HEK293 (cell line): ENCODE results near the gene MLPH.
A peak's percentile ranks its signal among the peaks of the same experiment; 100 is the strongest.

Experiments used
- CTCF ChIA-PET: fragments of 350-600 bp; formaldehyde crosslinking; extraction: SDS; loops from one replicate; lab custom pipeline; 2021; ENCODE audit warnings: antibody characterized with exemption; lab: Yijun Ruan, JAX
- POLR2A ChIA-PET: fragments of 300-600 bp; formaldehyde crosslinking; extraction: SDS; loops from one replicate; lab custom pipeline; 2020; ENCODE audit warnings: antibody characterized with exemption, inconsistent platforms; lab: Yijun Ruan, JAX
- H3K27ac ChIP-seq: fragments of 200-500 bp; sonication (Bioruptor generic); 2 replicates; pipeline ENCODE4 v1.5.1; 2014; ENCODE audit warnings: low read depth, low read length, control low read depth, inconsistent platforms; ENCODE audit errors: extremely low read depth
- H3K36me3 ChIP-seq, 2 experiments: fragments of 200-500 bp in 1 of 2; sonication (Bioruptor generic) in 1 of 2; 1 replicate in 1 of 2; 2 replicates in 1 of 2; pipeline ENCODE4 v1.5.1; 2014 to 2017; ENCODE audit warnings: inconsistent platforms in 2 of 2, low read length in 2 of 2; ENCODE audit not compliant: control insufficient read depth in 2 of 2, insufficient read depth in 1 of 2
- H3K4me1 ChIP-seq: fragments of 200-500 bp; sonication (Bioruptor generic); 2 replicates; pipeline ENCODE4 v1.5.1; 2014; ENCODE audit warnings: mild to moderate bottlenecking, low read length, inconsistent platforms; ENCODE audit not compliant: control insufficient read depth, insufficient read depth
- H3K4me3 ChIP-seq: 2 replicates; pipeline ENCODE4 v1.5.1; 2011; ENCODE audit warnings: low read depth, mild to moderate bottlenecking, control low read depth, low read length, moderate library complexity
- H3K9me3 ChIP-seq: fragments of 200-500 bp; sonication (Bioruptor generic); 2 replicates; pipeline ENCODE4 v1.5.1; 2014; ENCODE audit warnings: low read depth, low read length, inconsistent platforms; ENCODE audit not compliant: control insufficient read depth, insufficient read depth
- EGR2 ChIP-seq: fragments of 450-650 bp; formaldehyde crosslinking; IDR thresholded peaks from 2 replicates; pipeline ENCODE4 v1.5.1; 2016; ENCODE audit warnings: low read depth, missing biosample characterization, missing genetic modification characterization
- ZBTB44 ChIP-seq: fragments of 450-650 bp; IDR thresholded peaks from 2 replicates; pipeline ENCODE4 v1.5.1; 2018; ENCODE audit warnings: missing biosample characterization, mild to moderate bottlenecking, missing genetic modification characterization
- ZEB2 ChIP-seq: fragments of 450-650 bp; formaldehyde crosslinking; IDR thresholded peaks from 2 replicates; pipeline ENCODE4 v1.5.1; 2016; ENCODE audit warnings: missing biosample characterization, missing genetic modification characterization
- ZFHX2 ChIP-seq: fragments of 450-650 bp; formaldehyde crosslinking; conservative IDR thresholded peaks from 2 replicates; pipeline ENCODE4 v1.5.1; 2016; ENCODE audit warnings: missing biosample characterization, missing genetic modification characterization
- ZFP41 ChIP-seq: fragments of 450-650 bp; formaldehyde crosslinking; IDR thresholded peaks from 2 replicates; pipeline ENCODE4 v1.5.1; 2016; ENCODE audit warnings: missing biosample characterization, missing genetic modification characterization, borderline replicate concordance
- ZNF341 ChIP-seq: fragments of 450-650 bp; formaldehyde crosslinking; IDR thresholded peaks from 2 replicates; pipeline ENCODE4; 2016; ENCODE audit warnings: low read depth, missing biosample characterization, missing genetic modification characterization
- ZNF416 ChIP-seq: fragments of 450-650 bp; formaldehyde crosslinking; IDR thresholded peaks from 2 replicates; pipeline ENCODE4 v1.5.1; 2016; ENCODE audit warnings: missing biosample characterization, missing genetic modification characterization
- ZNF501 ChIP-seq: fragments of 450-650 bp; formaldehyde crosslinking; IDR thresholded peaks from 2 replicates; pipeline ENCODE4 v1.5.1; 2016; ENCODE audit warnings: missing biosample characterization, missing genetic modification characterization
- ZNF571 ChIP-seq: fragments of 450-650 bp; formaldehyde crosslinking; IDR thresholded peaks from 2 replicates; pipeline ENCODE4 v1.5.0; 2017; ENCODE audit warnings: missing biosample characterization, missing genetic modification characterization
- ZNF626 ChIP-seq: fragments of 450-650 bp; sonication (Bioruptor Pico); formaldehyde crosslinking; IDR thresholded peaks from 2 replicates; pipeline ENCODE4 v1.5.1; 2018; ENCODE audit warnings: missing biosample characterization, missing genetic modification characterization, inconsistent platforms
- ZNF658 ChIP-seq: fragments of 450-650 bp; formaldehyde crosslinking; IDR thresholded peaks from 2 replicates; pipeline ENCODE4; 2016; ENCODE audit warnings: missing biosample characterization, missing genetic modification characterization
- ZNF660 ChIP-seq: fragments of 450-650 bp; IDR thresholded peaks from 2 replicates; pipeline ENCODE4 v1.5.1; 2018; ENCODE audit warnings: missing biosample characterization, mild to moderate bottlenecking, missing genetic modification characterization
- ZNF747 ChIP-seq: fragments of 450-650 bp; formaldehyde crosslinking; IDR thresholded peaks from 2 replicates; pipeline ENCODE4 v1.5.1; 2016; ENCODE audit warnings: missing biosample characterization, missing genetic modification characterization
- ZNF843 ChIP-seq: fragments of 450-650 bp; formaldehyde crosslinking; IDR thresholded peaks from 2 replicates; pipeline ENCODE4 v1.5.1; 2016; ENCODE audit warnings: missing biosample characterization, missing genetic modification characterization
- ZSCAN4 ChIP-seq: fragments of 450-650 bp; formaldehyde crosslinking; IDR thresholded peaks from 2 replicates; pipeline ENCODE4 v1.5.1; 2017; ENCODE audit warnings: missing biosample characterization, missing genetic modification characterization
- TF ChIP-seq, protein P1 (sequence below): fragments of 450-650 bp; formaldehyde crosslinking; IDR thresholded peaks from 2 replicates; pipeline ENCODE4 v1.5.1; 2016; ENCODE audit warnings: missing biosample characterization, missing genetic modification characterization
- TF ChIP-seq, protein P2 (sequence below): fragments of 450-650 bp; formaldehyde crosslinking; IDR thresholded peaks from 2 replicates; pipeline ENCODE4 v1.5.1; 2016; ENCODE audit warnings: missing biosample characterization, missing genetic modification characterization
- TF ChIP-seq, protein P3 (sequence below): fragments of 450-650 bp; formaldehyde crosslinking; IDR thresholded peaks from 2 replicates; pipeline ENCODE4 v1.5.1; 2016; ENCODE audit warnings: missing biosample characterization, missing genetic modification characterization

MLPH gene

DNA sequence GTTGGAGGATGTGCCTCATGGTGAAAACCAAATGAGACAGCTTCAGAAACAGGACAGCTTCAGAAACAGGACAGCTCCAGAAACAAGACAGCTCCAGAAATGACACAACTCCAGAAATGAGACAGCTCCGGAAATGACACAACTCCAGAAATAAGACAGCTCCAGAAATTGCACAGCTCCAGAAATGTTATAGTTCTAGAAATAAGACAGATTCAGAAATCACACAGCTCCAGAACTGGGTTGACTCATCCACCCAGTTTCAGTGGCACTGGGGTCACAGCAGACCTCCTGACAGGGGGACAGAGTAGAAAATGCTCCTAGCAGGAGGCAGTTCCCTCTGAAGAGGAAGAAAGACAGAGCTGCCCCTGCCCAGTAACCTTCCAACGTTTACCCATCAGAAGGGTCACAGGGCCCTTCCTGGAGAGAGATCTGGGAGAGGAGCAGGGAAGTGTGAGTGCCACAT is 46.2 kb upstream of the MLPH start (continued):
- TF ChIP-seq ZNF843 (tag by site-specific recombination) (no peak), ZFP41 (no peak), ZNF571 (no peak), ZEB2 (no peak)
- TF ChIP-seq, protein P1, sequence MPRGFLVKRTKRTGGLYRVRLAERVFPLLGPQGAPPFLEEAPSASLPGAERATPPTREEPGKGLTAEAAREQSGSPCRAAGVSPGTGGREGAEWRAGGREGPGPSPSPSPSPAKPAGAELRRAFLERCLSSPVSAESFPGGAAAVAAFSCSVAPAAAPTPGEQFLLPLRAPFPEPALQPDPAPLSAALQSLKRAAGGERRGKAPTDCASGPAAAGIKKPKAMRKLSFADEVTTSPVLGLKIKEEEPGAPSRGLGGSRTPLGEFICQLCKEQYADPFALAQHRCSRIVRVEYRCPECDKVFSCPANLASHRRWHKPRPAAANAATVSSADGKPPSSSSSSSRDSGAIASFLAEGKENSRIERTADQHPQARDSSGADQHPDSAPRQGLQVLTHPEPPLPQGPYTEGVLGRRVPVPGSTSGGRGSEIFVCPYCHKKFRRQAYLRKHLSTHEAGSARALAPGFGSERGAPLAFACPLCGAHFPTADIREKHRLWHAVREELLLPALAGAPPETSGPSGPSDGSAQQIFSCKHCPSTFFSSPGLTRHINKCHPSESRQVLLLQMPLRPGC (tag by site-specific recombination): no peak
- TF ChIP-seq, protein P2, sequence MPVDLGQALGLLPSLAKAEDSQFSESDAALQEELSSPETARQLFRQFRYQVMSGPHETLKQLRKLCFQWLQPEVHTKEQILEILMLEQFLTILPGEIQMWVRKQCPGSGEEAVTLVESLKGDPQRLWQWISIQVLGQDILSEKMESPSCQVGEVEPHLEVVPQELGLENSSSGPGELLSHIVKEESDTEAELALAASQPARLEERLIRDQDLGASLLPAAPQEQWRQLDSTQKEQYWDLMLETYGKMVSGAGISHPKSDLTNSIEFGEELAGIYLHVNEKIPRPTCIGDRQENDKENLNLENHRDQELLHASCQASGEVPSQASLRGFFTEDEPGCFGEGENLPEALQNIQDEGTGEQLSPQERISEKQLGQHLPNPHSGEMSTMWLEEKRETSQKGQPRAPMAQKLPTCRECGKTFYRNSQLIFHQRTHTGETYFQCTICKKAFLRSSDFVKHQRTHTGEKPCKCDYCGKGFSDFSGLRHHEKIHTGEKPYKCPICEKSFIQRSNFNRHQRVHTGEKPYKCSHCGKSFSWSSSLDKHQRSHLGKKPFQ (tag by site-specific recombination): no peak

- Histone ChIP-seq H3K4me1 (no peaks in the 10 kb centered on the region), H3K36me3 (no peaks in the 10 kb centered on the region), H3K4me3 (no peak overlapping the region), H3K9me3 (no peaks in the 10 kb centered on the region), H3K27ac (no peak overlapping the region)
- TF ChIP-seq ZFHX2 (tag by site-specific recombination) (peak; percentile 83), ZNF658 (tag by site-specific recombination) (no peak), EGR2 (tag by site-specific recombination) (peak; percentile 86)
- CTCF ChIA-PET: interaction anchor here (0.6 to 3.9 kb wide), 4 partner anchors 20 to 556 kb away, joined by 3 to 17 read pairs (median 4); no protein-coding TSS in a partner anchor
- POLR2A ChIA-PET: no interaction called here
Observed at GRCh38 chr2:237441605-237442274, 45.3 kb upstream of the MLPH start.

DNA sequence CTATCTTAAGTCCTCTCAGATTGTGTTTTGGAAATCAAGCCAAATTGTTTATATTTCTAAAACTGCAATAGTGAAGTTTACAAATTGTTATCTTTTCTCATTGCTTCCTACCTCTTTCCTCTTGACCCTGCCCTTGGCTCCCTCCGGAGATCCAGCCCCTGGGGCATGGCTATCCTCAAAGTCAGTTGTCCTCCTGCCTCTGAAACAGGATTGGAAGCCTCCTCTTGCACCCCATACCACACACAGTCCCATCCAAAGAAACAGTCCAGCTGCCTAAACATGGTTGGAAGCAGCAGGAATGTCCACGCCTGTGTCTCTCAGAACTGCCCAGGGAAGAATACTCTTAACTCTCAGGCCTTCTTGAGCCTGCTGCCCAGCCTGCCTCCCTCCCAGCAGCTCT is 43.0 kb upstream of the MLPH start:
- Histone ChIP-seq H3K36me3 (no peaks in the 10 kb centered on the region), H3K9me3 (no peaks in the 10 kb centered on the region), H3K27ac (no peak overlapping the region), H3K4me3 (no peak overlapping the region), H3K4me1 (no peaks in the 10 kb centered on the region)
- ChIA-PET POLR2A (no interaction called here), CTCF (interaction anchor here (0.6 to 3.9 kb wide), 7 partner anchors 22 to 137 kb away, joined by 3 to 17 read pairs (median 3); no protein-coding TSS in a partner anchor)
- TF ChIP-seq ZNF626 (tag by site-specific recombination) (no peak), ZNF501 (tag by site-specific recombination) (no peak), ZNF571 (no peak), ZNF341 (no peak), ZBTB44 (tag by site-specific recombination) (no peak), ZSCAN4 (tag by site-specific recombination) (no peak), ZNF747 (tag by site-specific recombination) (no peak), ZNF416 (no peak), ZNF660 (tag by site-specific recombination) (no peak)
- TF ChIP-seq, protein P3, sequence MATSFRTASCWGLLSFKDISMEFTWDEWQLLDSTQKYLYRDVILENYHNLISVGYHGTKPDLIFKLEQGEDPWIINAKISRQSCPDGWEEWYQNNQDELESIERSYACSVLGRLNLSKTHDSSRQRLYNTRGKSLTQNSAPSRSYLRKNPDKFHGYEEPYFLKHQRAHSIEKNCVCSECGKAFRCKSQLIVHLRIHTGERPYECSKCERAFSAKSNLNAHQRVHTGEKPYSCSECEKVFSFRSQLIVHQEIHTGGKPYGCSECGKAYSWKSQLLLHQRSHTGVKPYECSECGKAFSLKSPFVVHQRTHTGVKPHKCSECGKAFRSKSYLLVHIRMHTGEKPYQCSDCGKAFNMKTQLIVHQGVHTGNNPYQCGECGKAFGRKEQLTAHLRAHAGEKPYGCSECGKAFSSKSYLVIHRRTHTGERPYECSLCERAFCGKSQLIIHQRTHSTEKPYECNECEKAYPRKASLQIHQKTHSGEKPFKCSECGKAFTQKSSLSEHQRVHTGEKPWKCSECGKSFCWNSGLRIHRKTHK (tag by site-specific recombination): no peak
